Kidney epithelial cell (primary cell): ENCODE results near the gene AGO4. TPM values are rescaled to one million over a fixed set of nuclear protein-coding genes. Genes with fewer than 3 reads are reported as not detected.

Source experiments
- DNase-seq: peaks from one replicate; pipeline ENCODE4 v3.0.0-alpha.2; 2010; ENCODE audit warnings: low read depth
- H3K27me3 ChIP-seq: 2 replicates; pipeline ENCODE4 v1.6.0; 2011; ENCODE audit warnings: low read length; ENCODE audit not compliant: control insufficient read depth, insufficient read depth
- H3K36me3 ChIP-seq: 2 replicates; pipeline ENCODE4 v1.5.1; 2011; ENCODE audit warnings: low read length; ENCODE audit not compliant: control insufficient read depth, insufficient read depth
- H3K4me3 ChIP-seq: 2 replicates; pipeline ENCODE4 v1.5.1; 2011; ENCODE audit warnings: low read depth, mild to moderate bottlenecking, control low read depth, low read length
- total RNA-seq: library from RNA; depleted of rRNA; stranded (reverse); fragments of >200 nt; gene quantifications from 2 replicates; pipeline ENCODE4 v1.2.3, GENCODE V29; 2015
- TF ChIP-seq, protein P1 (sequence below): IDR thresholded peaks from 2 replicates; pipeline ENCODE4 v1.5.1; 2011; ENCODE audit warnings: mild to moderate bottlenecking, moderate library complexity, low read length, control low read depth, inconsistent platforms; ENCODE audit not compliant: insufficient read depth, poor library complexity, severe bottlenecking

Gene AGO4
- total RNA-seq, 1 donor from 2014 or later, result 14.0 TPM

DNA sequence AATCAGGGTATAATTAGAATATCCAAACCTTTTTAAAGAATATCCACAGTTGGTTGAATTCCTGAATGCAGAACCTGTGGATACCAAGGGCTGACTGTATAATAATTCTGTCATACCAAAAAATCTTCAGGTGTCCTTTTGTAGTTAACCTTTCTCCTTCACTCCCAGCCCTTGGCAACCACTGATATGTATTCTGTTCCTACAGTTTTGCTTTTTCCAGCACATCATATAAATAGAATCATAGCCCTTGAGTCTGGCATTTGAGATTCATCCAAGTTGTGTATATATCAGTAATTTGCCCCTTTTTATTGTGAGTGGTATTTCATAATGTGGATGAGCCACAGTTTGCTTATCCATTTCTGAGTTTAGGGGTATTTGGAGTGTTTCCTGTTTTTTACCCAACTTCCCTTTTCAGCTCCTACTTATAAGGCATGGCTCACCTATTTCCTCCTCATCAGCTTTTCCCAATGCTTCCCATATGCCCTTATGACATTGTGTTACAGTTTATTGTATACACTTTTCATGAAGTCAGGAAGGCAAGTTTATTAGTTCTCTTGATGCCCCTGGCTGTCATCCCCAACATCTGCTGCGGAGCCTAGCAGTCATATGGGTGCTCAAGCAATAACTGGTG is 40.2 kb downstream of the AGO4 start:
- H3K36me3 ChIP-seq, result peaks cover 1% of the 10 kb centered on the region
- DNase-seq, result no peak
- TF ChIP-seq, protein P1, sequence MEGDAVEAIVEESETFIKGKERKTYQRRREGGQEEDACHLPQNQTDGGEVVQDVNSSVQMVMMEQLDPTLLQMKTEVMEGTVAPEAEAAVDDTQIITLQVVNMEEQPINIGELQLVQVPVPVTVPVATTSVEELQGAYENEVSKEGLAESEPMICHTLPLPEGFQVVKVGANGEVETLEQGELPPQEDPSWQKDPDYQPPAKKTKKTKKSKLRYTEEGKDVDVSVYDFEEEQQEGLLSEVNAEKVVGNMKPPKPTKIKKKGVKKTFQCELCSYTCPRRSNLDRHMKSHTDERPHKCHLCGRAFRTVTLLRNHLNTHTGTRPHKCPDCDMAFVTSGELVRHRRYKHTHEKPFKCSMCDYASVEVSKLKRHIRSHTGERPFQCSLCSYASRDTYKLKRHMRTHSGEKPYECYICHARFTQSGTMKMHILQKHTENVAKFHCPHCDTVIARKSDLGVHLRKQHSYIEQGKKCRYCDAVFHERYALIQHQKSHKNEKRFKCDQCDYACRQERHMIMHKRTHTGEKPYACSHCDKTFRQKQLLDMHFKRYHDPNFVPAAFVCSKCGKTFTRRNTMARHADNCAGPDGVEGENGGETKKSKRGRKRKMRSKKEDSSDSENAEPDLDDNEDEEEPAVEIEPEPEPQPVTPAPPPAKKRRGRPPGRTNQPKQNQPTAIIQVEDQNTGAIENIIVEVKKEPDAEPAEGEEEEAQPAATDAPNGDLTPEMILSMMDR, result no peak
- no peak overlapping the region for H3K4me3 ChIP-seq
- H3K27me3 ChIP-seq, result no peaks in the 10 kb centered on the region

DNA sequence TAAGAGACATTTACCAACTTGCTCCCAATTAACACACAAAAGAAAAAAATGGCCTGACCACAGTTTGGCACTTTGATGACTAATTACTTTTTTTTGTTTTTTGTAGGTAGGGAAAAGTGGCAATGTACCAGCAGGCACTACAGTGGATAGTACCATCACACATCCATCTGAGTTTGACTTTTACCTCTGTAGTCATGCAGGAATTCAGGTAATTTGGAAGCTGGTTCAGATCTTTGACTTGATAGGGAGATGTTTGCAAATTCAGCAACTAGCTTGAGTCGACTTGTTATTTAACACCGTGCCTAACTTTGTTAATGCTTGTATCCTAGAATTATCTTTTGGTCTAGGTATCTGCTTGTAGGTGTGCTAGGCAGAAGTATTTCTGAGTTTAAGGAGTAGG is 42.2 kb downstream of the AGO4 start:
- H3K27me3 ChIP-seq, result no peaks in the 10 kb centered on the region
- DNase-seq, result no peak
- TF ChIP-seq, protein P1, result no peak
- H3K36me3 ChIP-seq, result peaks cover 1% of the 10 kb centered on the region
- H3K4me3 ChIP-seq, result no peak overlapping the region

DNA sequence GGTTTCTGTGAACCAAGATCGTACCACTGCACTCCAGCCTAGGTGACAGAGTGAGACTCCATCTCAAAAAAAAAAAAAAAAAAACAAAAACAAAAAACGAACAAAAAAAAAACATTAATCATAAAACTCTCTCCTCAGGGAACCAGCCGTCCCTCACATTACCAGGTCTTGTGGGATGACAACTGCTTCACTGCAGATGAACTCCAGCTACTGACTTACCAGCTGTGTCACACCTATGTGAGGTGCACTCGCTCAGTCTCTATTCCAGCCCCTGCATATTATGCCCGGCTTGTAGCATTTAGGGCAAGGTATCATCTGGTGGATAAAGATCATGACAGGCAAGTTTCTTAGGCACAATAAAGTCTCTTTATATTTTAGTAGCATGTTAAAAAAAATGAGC is 42.9 kb downstream of the AGO4 start:
- H3K27me3 ChIP-seq, result no peaks in the 10 kb centered on the region
- DNase-seq, result no peak
- H3K4me3 ChIP-seq, result no peak overlapping the region
- TF ChIP-seq, protein P1, result no peak
- peaks cover 1% of the 10 kb centered on the region for H3K36me3 ChIP-seq

DNA sequence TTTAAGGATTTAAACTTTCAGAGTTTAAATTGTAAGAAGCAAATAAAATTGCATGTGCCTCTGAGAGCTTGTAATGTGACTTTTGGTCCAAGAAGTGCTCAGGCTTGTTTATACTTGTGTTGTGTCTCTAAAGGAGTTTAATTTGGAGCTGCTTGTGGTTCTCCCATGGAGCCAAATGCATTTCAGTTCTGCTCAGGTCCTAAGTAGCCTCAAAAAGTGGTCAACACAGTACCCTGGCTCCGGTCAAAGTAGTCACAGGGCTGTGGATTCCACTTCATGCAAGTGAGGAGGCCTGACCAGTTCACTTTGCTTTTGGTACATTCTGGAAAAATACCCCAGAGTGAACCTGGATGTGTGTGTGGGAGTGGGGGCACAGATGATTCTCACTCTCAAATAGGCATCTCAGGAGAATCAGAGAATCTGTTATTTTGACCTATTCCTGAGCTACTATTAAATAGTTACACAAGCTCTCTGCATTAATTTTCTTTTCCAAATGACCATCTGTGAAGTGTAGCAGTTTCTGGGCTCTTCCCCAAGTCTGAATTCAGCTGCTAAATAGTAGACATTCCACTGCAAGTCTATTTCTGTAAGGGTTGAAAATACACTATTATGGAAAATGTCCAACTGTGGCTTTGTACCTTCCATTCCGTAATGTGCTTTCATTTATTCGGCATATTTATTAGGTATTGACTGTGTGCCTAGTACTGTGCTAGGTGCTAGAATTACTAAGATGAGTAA is 43.5 kb downstream of the AGO4 start:
- H3K27me3 ChIP-seq, result no peaks in the 10 kb centered on the region
- TF ChIP-seq, protein P1, result no peak
- peaks cover 1% of the 10 kb centered on the region for H3K36me3 ChIP-seq
- no peak for DNase-seq
- H3K4me3 ChIP-seq, result no peak overlapping the region

DNA sequence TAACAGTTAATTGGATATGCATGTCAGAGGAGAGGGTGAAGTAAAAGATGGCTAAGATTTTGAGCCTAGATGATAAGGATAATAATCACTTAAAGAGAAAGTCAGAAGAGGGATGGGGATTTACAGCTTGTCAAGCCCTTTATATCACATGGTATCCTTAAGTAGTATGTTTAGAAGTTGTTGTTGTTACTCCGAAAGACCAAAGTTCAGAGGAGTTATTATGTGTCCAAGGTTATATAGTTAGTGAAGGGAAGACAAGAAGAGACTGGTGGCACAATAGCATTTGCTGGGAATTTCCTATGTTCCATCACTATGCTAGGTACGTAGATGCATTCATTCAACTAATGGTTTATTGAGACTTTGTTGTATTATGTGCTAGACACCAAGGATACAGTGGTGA is 44.4 kb downstream of the AGO4 start:
- DNase-seq, result no peak
- H3K27me3 ChIP-seq, result no peaks in the 10 kb centered on the region
- no peak overlapping the region for H3K4me3 ChIP-seq
- TF ChIP-seq, protein P1, result no peak
- H3K36me3 ChIP-seq, result peaks cover 1% of the 10 kb centered on the region
